Epithelial cell of esophagus (primary cell): Measurements from ENCODE around the gene CACNA2D4.

Experiments
- DNase-seq: peaks from one replicate; pipeline ENCODE4 v3.0.0; 2010; ENCODE audit warnings: low read depth
- H3K4me3 ChIP-seq: 2 replicates; pipeline ENCODE4 v1.5.1; 2011; ENCODE audit warnings: mild to moderate bottlenecking, low read length, control low read depth
- TF ChIP-seq, protein P1 (sequence below): IDR thresholded peaks from 2 replicates; pipeline ENCODE4 v1.5.1; 2011; ENCODE audit warnings: low read depth, mild to moderate bottlenecking, low read length, control low read depth, inconsistent platforms; ENCODE audit not compliant: insufficient read depth; ENCODE audit errors: missing control alignments

The CACNA2D4 gene

GRCh38 chr12:1937481-1938224, 19.2 kb upstream of the CACNA2D4 start:
- TF ChIP-seq, protein P1, sequence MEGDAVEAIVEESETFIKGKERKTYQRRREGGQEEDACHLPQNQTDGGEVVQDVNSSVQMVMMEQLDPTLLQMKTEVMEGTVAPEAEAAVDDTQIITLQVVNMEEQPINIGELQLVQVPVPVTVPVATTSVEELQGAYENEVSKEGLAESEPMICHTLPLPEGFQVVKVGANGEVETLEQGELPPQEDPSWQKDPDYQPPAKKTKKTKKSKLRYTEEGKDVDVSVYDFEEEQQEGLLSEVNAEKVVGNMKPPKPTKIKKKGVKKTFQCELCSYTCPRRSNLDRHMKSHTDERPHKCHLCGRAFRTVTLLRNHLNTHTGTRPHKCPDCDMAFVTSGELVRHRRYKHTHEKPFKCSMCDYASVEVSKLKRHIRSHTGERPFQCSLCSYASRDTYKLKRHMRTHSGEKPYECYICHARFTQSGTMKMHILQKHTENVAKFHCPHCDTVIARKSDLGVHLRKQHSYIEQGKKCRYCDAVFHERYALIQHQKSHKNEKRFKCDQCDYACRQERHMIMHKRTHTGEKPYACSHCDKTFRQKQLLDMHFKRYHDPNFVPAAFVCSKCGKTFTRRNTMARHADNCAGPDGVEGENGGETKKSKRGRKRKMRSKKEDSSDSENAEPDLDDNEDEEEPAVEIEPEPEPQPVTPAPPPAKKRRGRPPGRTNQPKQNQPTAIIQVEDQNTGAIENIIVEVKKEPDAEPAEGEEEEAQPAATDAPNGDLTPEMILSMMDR = no peak
- no peak for DNase-seq
- H3K4me3 ChIP-seq = no peak overlapping the region

DNA sequence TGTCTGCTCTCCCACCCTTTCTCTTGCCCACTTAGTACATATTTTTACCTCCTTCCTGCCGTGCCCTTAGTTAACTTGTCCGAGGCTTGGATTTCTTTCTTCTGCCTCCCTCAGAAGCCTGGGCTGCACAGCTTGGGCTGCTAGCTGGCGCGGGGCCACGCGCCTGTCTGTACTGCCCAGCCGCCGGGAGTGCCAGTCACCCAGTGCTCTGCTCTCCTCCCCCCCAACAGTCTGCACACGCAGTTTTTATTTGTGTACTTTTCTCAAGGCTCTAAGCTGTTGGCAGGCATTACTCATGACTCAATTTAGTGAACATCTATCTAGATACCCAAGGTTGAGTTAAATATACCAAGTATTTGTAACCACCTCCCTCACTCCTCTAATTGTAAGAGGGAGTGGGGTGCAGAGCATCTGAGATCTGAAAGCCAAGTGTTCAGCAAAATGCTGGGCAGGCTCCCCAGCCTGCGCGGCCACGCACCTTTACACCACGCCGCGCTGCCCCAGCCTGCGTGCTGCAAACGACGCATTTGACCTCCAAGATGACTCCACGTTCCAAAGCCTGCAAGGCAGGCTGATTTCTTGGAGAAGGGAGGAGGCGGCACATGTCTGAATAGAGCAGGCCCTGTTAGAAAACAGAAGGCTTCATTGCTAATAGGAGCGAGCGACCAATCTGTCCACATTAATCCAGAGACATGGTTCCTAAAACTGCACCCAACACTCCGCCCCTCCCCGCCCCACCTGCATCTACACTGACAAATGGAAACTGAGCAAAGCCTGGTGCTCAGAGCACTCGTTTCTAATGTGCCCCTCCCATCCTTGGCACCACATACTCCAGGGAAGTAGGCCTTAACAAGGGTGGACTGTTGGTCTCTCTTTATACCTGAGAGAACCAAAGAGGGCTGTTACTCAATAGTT, 18.2 kb upstream of the CACNA2D4 start:
- TF ChIP-seq, protein P1 = no peak
- no peak overlapping the region for H3K4me3 ChIP-seq
- DNase-seq = peak; percentile 57

DNA sequence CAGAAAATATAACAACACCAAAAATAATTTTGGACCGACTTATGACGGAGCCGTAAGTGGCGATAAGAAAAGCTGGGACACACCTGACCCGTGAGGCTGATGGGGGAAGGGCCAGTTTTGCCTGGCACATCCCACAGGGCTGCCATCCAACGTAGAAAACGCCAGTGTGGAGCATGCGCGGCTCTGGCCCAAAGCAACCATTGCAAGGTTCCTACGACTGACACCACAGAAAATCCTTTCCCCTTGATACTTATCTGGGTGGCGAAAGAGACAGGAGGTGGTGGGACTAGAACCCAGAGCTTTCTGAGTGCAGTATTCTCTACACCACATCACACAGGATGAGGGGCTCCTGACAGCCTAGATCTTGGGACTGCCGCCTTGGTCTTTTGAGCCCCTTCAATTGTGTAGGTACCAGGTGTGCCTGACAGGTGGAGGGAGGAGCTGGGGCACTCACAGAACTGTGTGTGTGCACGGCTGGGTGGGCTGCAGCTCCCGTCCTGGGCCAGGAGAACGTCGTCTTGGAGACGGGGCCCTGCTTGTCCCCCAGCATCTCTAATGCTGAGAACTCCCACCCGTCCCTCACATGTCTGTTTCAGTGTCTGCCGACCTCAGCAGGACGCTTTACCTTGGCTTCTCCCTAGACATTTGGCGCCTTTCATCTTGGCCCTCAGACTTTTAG, 17.4 kb upstream of the CACNA2D4 start:
- H3K4me3 ChIP-seq = no peak overlapping the region
- TF ChIP-seq, protein P1 = no peak
- no peak for DNase-seq

GRCh38 chr12:1935242-1935641, 16.8 kb upstream of the CACNA2D4 start:
- no peak for DNase-seq

GRCh38 chr12:1934831-1935230, 16.4 kb upstream of the CACNA2D4 start:
- no peak overlapping the region for H3K4me3 ChIP-seq
- TF ChIP-seq, protein P1 = no peak
- no peak for DNase-seq

More at GRCh38 chr12:1935242-1935641, 16.8 kb upstream of the CACNA2D4 start:
- TF ChIP-seq, protein P1 = no peak
- H3K4me3 ChIP-seq = no peak overlapping the region

DNA sequence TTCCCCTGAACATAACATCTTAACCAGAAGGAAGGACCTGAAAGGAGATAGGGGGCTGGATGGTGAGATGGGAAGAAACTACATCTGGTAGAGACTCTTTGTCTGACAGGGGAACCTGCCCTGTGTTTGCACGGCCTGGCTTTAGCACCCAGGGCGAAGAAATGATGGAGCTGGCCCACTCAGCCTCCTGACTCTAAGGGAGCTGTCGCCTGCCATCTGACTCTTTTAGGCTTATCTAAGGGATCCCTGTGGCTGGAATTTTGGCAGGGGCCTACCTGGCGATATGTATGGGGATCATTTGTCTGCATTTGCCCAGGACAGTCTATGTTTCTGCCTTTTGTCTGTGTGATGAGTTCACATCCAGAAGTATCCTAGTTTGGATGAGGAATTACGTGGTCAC, 15.6 kb upstream of the CACNA2D4 start:
- H3K4me3 ChIP-seq = no peak overlapping the region
- TF ChIP-seq, protein P1 = no peak
- no peak for DNase-seq
